Superior temporal gyrus (tissue), 1 donor: ENCODE results near the gene ACTG2.
"Not testable (repeated sequence)": the region's sequence is repeated elsewhere in the genome, so short reads cannot be mapped to it uniquely, and the experiment has no call there.

Experiments
- DNase-seq: peaks from one replicate; pipeline ENCODE4 v3.0.0-alpha.2; 2016; ENCODE audit errors: extremely low spot score

Gene ACTG2

DNA sequence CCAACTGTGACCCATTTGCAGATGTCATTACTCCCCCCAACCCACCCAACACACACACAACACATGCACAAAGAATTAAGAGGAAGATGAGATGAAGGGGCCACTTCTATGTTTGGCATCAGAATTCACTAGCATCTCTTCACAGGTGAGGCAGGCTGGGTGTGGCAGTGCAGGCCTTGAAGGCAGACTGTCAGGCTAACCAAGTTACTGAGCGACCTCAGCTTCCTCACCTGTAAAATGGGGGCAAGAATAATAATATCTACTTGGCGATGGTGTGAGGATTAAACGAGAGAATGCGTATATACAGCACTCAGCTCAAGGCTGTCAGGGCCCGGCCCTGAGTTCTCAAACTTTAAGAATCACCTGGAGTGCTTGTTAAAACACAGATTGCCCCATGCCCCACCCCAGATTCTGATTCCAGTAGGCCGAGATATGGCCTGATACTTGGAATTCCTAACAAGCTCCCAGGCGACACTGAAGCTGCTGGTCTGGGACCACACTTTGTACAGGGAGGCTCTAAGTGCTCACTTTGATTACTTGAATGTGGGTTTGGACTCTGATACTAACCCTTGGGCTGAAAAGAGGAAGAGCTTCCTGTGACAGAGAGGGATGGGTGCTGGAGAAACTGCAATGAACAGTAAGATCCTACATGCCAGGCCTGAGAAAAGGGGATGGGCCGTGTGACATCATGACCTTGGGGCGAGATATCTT is 1.1 kb downstream of the ACTG2 start:
- DNase-seq = no peak

DNA sequence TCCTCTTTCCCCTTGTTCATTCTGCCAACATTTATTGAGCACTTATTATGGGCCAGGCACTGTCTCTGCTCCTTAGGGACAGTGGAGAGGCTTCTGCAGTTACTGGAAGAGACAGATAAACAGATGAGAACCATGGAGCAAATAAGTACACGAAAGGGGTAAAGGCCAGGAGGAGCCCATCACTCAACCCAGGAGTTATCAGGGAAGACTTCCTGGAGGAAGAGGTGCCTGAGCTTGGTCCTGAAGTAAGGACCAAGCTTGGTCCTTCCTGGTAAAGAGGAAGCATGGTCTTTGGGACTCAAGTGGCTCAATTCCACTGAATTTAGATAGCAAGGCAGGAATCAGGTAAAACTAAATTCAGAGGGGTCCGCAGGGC is 1.7 kb downstream of the ACTG2 start:
- DNase-seq = no peak

DNA sequence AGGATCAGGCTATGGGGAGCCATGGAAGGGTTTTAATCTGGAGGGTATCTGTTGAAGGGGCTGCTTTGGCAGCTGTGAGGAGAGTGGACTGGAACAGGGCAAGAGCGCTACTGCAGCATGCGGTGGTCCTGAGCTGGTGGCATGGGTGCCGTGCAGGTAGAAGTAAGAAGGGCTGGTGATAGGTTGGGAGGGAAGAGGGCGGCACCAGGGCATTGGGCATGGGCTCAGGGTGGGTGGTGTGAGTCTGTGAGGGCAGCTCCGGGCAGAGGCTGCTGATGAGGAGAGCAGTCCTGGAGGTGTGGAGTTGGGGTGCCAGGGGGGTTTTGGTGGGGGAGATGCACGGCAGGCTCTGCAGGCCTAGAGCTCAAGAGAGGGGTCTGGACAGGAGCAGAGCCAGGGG is 2.1 kb downstream of the ACTG2 start:
- no peak for DNase-seq

DNA sequence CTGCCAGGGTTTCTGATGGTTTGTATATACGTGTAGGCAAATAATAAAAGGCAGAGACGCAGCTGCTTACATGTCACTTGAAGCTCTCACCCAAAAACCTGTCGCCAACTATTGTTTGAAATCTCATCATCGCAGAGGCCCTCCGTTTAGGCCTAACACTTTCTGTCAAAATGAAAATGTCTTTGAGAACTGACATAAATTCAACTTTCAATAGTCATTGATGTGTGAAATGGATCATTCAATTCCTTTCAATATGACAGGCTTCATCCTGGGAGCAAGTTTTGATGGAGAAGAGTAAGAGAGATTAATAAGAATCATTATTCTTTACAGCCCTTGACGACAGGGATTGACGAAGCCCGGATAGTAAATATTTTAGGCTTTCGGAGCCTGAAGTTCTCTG is 2.7 kb downstream of the ACTG2 start:
- no peak for DNase-seq

DNA sequence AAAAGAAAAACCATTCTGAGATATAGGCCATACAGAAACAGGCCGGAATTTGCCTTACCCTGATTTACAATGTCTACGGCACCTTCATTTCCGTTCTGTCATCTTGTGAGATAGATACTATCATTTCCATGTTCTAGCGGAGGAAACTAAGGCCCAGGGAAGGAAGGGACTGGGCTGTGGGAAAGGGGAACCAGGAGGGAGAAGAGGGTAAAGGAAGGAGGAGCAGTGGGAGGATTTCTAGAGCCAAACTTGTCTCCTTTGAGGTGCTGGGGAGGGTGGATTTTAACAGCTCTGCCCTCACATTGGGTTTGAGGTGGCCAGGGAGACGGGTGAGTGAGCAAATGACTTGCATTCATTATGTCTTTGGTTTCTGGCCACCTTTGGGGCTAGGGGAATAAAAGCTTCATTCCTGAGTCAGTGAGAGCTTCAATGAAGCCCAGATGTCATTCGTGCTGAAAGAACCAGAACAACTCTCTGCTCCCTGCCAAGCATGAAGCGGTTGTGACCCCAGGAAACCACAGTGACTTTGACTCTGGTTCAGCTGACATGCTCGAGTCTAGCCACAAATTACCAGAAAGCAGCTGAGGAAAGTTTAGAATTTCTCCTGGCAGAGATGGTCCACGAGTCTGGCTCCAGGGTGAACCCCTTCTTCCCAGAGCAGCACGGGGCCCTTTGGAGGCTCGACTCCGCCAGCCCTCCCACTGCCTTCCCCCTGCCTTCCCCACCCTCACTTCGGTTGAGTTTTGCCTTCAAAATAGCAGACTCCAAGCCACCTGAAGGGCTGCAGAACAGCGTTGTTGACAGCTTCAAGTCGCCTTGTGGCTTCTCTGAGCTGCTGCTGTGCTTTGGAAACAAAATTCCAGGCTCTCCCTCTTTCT is 3.8 kb downstream of the ACTG2 start:
- no peak for DNase-seq

GRCh38 chr2:73897240-73897583 is 4.4 kb downstream of the ACTG2 start:
- no peak for DNase-seq

- DNase-seq = no peak
Measured at GRCh38 chr2:73897934-73898333, 5.1 kb downstream of the ACTG2 start.

- no peak for DNase-seq
Measured at GRCh38 chr2:73899801-73900336, 7.1 kb downstream of the ACTG2 start.

GRCh38 chr2:73901143-73901542 is 8.3 kb downstream of the ACTG2 start:
- DNase-seq = no peak

- no peak for DNase-seq
Measured at GRCh38 chr2:73902284-73902683, 9.5 kb downstream of the ACTG2 start.

DNA sequence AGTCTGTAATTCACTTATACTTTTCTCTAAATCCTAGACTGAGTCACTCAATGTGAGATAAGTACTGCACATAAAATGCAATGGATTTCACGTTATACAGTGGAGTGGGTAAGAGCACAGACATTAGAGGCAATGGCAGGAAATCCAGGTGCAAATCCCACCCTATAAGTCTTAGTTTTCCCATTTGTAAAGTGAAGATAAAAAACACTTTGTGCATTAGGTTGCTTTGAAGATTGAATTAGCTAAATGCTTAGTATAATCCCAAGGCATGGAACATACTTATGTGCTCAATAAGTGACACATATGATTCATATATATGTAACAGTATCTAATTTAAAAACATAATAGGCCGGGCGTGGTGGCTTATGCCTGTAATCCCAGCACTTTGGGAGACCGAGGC is 10.5 kb downstream of the ACTG2 start:
- DNase-seq = no peak

- not testable (repeated sequence) for DNase-seq
Measured at GRCh38 chr2:73903949-73904613, 11.3 kb downstream of the ACTG2 start.

DNA sequence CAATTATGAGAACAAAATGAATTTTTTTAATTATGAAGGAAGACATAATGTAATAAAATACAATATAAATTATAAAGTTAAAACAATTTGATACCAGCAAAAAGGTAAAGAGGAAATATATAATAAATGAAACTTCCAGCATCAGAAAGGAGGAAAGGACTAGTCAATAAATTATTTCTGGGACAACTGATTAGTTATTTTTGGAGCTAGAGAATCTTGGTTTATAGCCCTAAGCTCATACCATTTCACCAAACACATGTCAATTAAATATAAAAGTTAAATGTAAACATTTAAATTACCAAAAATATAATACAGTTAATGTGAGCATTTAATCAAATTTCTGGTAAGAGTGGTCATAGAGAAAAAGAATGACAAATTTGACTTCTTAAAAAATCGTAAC is 12.1 kb downstream of the ACTG2 start:
- DNase-seq = no peak

DNA sequence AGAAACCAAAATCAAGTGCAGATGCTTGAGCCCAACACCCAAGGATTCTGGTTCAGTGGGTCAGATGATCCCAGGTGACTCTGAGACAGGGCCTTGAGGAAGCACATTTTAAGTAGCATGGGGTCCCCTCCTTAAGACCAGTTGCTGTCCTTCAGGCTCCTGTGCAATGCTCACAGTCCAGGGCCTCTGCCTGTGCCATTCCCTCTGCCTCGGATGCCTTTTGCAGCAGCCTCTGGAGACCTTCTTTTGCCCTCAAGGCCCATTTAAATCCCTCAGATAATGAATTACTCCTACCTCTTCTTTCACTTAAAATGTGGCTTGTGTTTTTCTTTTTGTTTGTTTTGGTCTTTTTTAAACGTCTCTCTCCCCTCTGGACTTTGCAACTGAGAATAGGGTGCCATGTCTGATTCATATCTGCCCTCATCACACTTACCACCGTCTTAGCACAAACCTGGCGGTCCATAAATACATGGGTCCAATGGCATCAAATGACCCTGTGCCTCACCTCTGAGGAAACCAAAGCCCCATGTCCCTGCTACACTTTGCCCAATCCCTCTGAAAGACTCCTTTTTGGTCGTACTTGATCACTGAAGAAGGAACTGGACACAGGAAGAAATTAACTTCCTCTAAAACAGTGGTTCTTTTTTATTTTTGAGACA is 14.2 kb downstream of the ACTG2 start:
- no peak for DNase-seq

GRCh38 chr2:73907840-73908452 is 15.1 kb downstream of the ACTG2 start:
- no peak for DNase-seq

- no peak for DNase-seq
Measured at GRCh38 chr2:73908689-73909652, 16.2 kb downstream of the ACTG2 start.

DNA sequence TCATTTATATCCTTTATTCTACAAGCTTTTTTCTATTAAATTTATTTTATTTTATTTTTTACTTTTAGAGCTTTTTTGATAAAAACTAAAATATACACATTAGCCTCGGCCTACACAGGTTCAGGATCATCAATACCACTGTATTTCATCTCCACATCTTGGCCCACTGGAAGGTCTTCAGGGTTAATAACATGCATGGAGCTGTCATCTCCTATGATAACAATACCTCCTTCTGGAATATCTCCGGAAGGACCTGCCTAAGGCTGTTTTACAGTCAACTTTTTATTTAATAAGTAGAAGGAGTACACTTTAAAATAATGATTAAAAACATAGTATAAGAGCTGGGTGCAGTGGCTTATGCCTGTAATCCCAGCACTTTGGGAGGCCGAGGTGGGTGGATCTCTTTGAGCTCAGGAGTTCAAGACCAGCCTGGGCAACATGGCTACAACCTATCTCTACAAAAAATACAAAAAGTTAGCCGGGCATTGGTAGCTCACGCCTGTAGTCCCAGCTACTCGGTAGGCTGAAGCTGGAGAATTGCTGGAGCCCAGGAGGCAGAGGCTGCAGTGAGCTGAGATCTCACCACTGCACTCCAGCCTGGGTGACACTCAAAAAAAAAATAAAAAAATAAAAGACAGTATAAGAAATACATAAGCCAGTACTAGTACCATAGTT is 18.2 kb downstream of the ACTG2 start:
- no peak for DNase-seq

GRCh38 chr2:73911548-73912208 is 18.9 kb downstream of the ACTG2 start:
- no peak for DNase-seq

DNA sequence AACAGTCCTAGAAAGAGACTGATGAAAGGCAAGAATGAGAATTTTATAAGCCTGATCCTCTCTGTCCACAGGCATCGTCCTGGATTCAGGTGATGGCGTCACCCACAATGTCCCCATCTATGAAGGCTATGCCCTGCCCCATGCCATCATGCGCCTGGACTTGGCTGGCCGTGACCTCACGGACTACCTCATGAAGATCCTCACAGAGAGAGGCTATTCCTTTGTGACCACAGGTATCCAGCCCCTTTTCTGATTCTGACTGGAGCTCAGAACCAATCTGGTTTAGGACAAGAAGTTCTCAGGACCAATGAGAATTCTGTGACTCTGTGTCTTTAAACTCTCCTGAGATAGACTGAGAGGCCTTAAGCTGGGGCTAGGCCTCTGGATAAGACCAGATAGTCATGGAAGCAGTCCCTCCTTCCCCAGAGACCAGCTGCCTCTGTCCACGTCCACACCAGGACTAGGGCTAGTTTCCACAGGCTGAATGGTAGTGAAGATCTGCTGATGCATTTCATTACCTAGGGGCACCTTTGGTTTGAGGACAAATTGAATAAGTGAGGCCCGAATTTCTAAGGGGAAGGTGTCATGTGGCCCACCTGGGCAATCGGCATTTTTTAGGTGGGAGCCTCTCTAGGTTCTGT is 20.7 kb downstream of the ACTG2 start:
- DNase-seq = no peak
